ENCODE results near the gene ACKR1. TPM values are rescaled to one million over a fixed set of nuclear protein-coding genes. Genes with fewer than 3 reads are reported as not detected.
A peak's percentile ranks its signal among the peaks of the same experiment; 100 is the strongest.

Gene ACKR1
- polyA plus RNA-seq (2013, experiment 1 of 2; ENCODE audit: insufficient read length) = not detected
- polyA plus RNA-seq (2013, experiment 2 of 2; ENCODE audit: insufficient read length) = not detected

DNA sequence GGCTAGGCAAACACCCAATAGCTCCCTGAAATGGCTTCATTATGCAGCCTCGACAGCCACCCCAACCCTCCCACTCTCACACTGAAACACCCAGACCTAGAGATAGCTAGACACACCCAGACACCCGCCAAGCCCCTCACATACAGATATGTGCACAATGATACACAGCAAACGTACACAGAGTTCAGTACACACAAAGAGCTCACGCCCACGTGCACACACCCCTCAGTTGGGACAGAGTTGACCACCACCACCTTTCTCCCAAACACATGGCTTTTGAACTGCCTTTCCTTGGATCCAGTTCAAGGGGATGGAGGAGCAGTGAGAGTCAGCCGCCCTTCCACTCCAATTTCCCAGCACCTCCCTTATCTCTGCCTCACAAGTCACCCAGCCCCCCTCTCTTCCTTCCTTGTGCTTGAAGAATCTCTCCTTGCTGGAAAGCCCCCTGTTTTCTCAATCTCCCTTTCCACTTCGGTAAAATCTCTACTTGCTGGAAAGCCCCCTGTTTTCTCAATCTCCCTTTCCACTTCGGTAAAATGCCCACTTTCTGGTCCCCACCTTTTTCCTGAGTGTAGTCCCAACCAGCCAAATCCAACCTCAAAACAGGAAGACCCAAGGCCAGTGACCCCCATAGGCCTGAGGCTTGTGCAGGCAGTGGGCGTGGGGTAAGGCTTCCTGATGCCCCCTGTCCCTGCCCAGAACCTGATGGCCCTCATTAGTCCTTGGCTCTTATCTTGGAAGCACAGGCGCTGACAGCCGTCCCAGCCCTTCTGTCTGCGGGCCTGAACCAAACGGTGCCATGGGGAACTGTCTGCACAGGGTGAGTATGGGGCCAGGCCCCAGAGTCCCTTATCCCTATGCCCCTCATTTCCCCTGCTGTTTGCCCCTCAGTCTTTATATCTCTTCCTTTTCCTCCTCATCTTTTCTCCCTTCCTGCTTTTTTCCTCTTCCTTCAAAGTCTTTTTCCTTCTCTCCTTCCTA, at the start of gene ACKR1:
Gene ACKR1 (plus strand): TSS at position 715 of the 981 bp plus-strand sequence. CDS start 85 bp downstream, at position 800.
- DNase-seq = no peak

DNA sequence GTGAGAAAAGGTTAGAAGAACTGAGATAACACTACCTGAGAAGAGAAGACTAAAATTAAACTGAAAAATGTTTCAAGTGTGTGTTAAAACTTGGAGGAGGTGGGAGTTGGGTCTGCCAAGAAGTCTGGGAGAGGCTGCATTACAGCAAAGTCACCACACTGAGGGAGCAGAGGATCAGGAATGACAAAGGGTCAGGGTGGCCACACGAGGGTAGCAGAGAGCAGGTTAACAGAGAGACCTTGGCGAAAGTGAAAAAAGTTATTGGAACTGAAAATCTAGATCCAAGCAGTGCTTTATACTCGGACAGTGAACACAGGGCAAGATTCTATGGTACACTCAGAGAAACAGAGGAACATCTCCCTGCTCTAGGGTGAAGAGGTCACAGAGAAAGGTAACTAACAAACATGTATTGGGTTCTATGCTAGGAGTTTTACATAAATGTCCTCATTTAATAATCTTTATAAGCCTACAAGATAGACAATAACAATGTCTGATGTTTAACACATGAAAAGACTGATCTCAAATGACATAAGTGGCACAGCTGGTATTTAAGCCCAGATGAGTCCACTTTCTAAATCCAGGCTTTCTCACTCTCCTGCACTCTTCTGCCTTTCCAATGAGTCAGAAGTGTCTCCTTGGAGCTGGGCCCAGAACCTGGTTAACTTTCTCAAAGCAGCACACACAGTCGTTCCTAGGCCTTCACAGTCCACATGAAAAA, 43.5 kb upstream of the ACKR1 start:
- DNase-seq = peak; percentile 88

GRCh38 chr1:159161719-159162026, 43.0 kb upstream of the ACKR1 start:
- no peak for DNase-seq

DNA sequence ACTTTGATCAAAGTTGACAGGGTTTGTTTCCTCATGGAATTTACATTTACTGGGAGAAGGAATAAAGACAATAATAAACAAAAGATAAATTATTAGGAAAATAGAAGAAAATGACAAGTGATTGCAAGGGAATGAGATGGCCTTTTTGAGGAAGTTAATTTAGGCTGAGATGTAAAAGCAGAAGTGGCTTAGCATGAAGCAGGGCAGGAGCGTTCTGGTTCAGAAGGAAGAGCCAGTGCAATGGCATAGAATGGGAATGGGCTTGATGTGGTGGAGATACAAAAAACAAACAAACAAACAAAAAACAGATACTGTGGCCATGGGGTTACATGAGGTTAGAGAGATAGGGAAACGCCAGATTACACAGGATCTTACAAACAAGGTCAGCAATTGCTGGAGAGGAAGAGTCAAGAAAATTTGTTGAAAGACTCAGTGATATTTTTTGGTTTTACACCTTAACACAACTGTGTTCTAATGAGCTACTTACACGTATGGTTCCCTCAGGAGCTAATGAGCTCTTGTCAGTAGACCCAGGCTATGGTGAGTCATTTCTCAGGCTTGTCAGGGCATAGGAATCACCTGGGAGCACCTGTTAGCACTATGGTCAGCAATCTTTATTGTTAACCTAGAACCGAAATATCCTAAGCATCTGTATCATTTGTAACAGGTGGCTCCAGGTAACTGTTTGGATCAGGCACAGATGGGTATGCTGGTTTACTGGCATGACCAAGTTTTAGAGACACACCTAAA, 42.0 kb upstream of the ACKR1 start:
- DNase-seq = no peak

DNA sequence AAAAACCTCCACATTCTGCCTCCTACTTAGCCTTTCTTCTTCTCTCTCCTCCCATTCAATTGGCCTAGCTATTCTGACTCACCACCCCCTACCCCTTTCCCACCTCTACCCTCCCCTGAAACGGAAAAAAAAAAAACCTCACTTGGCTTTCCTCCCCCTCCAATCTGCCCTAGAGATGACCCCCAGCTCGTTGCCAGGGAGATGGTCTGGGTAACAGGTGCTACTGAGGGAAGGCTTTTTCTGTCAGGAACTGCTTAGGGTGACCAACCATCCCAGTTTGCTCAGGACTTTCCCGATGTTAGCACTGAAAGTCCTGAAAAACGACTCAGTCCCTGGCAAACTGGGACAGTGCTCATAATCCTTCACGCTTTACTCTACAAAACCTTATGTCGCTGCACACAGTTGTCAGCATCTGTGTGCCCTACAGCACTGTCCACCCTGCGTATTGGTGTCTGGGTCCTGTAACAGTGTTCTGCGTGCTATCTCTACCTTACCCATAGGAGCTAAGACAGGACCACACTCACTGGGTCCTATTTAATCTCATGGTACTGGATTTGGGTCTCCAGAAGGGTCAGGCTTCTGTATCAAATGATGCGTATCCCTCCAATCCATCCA, 41.0 kb upstream of the ACKR1 start:
- no peak for DNase-seq

- DNase-seq = no peak
Observed at GRCh38 chr1:159168043-159168442, 36.6 kb upstream of the ACKR1 start.

GRCh38 chr1:159170639-159171038, 34.0 kb upstream of the ACKR1 start:
- DNase-seq = no peak

DNA sequence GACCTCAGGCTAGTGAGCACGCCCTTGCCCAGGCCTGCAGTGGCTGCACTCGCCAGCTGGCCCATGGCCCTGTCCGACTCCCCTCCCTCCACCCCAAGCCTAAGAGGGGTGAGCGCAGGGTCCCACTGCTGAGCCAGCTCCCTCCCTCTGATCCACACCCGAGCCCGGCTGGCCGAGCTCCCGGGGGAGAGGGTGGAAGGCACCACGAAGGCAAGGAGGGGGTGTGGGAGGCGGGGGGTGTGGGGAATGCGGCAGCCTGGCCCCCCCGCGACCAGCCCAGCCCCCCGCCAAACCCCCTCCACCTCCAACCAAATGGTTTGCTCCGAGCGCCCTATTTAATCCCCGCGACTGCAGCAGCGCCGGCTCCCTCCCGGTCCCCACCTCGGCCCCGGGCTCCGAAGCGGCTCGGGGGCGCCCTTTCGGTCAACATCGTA, 33.4 kb upstream of the ACKR1 start, which contains the start of gene CADM3:
Gene CADM3 (plus strand): TSS at position 362 of the 434 bp plus-strand sequence. CDS start 151 bp downstream, outside the sequence.
- no peak for DNase-seq

GRCh38 chr1:159171688-159172501, 32.8 kb upstream of the ACKR1 start:
- DNase-seq = no peak

DNA sequence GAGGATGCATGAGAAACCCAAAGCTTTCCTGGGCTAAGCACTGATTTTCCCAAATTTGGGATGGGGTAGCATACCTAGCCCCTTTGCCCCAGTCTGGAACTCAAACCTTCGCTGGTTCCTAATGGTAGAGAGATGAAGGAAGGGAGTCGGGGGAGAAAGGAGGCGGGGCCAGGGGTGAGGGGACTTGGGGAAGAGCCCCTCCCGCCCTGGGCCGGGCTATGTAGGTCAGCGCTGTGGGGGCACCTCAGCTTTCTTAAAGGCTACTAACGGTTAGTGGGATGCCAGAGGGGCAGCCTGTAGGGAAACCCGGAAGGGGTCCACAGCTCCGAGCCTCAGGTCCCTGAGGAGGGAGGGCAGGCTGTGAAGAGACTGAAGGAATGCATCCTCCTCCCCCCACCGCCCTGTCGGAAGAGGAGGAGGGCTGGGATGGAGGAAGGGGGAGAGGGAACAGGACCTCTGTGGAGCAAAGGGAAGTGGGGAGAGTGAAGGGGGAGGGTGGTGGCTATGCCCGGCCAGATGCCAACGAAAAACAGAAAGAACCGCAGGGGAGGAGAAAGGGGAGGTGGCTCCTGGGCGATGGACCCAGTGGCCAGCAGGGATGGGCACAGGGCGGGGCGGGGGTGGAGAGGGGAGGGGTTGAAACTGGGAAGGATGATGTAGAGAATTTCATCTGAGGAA, 31.9 kb upstream of the ACKR1 start:
- peak; percentile 12 for DNase-seq

GRCh38 chr1:159173320-159173719, 31.4 kb upstream of the ACKR1 start:
- DNase-seq = no peak

DNA sequence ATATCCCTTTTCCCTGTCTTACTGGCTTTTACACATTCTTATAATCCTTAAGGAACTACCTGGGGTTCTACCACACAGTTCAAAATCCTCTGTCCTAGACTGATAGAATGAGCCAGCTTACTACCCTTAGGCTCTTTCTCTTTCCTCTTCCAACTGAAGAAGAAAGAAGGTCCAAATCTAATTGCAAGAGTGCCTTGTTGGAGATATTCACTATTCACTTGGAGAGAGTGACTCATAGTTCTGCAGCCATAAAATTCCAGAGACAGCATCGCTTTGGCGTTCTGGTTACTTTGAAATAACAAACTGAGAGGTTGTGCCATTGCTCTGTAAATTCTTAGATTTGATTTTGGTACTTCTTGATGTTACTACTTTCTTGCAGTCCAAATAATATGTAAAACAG, 29.1 kb upstream of the ACKR1 start:
- no peak for DNase-seq

DNA sequence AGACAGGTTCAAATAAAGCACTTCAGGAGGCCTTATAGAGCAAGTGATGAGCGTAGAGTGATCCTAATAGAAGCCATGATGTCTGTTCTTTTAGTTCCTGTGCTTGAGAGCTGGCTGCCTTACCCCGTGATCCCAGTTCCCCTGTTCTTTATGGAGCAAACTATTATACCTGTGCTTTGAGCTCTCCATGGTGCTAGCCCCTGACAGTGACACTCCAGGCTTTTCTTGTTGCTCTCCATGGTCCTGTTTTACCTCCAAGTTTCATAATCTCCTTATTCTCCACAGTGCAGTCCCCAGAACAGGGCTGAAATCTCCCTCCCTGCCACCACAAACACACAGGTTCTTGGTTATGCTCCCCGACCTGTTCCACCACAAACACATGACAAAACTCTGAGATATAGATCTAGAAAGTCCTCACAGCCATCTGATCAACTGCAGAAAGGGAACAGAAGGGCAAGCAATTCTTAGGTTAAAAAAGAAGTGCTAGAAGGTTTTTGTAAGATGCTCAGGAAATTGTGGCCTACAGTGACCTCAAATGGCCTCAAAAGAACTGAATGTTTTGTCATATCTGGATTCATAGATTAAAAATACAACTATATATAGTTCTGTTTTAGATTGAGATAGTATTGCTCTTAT, 27.3 kb upstream of the ACKR1 start:
- DNase-seq = peak; percentile 66

DNA sequence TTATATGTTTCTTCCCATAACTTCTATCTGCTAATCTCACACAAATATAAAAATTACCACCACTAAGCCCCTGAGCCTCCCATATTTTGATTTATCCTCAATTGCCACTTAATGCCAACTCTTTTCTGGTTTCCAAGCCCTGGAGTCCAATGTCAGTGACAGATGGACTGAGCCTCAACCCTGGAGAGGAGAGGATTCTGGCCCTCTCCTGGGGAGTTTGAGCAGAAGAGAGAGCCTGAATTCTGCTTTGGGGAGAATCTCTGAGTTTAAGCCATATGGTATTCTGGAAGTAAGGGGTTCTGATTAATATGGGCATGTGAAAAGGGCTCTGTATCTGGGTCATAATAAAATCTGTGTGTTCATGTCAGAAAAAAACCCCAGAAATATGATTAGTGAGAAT, 24.8 kb upstream of the ACKR1 start:
- no peak for DNase-seq

- no peak for DNase-seq
Observed at GRCh38 chr1:159180516-159180915, 24.2 kb upstream of the ACKR1 start.

GRCh38 chr1:159181328-159182024, 23.2 kb upstream of the ACKR1 start:
- DNase-seq = no peak

GRCh38 chr1:159184201-159184600, 20.5 kb upstream of the ACKR1 start:
- no peak for DNase-seq

GRCh38 chr1:159185121-159185520, 19.6 kb upstream of the ACKR1 start:
- no peak for DNase-seq

DNA sequence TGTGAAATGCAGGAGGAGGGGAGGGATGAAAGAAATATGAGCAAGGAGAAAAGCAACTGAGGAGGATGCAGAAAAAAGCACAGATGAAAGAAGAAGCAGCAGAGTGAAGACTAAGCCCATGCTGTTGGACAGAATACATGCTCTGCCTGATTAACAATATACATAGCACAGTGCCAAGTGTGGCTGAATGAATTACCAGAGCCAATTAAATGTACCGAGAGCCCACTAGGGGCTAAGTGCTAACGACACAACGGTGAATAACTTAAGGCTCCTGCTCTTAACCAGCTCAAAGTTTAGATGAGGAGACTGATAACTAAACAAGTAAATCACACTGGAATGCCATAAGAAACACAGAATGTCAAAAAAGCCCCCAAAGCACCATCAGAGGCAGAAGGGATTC, 17.6 kb upstream of the ACKR1 start:
- DNase-seq = no peak

Measured in fibroblast of skin of back (primary cell).